Head of caudate nucleus (tissue), 42 donors: ENCODE measurements around the gene MFN2.
"Not testable (repeated sequence)": the region's sequence is repeated elsewhere in the genome, so short reads cannot be mapped to it uniquely, and the experiment has no call there.

Experiments
- DNase-seq, 42 donors: peaks; one replicate each; pipeline versions ENCODE4 v3.0.0 to v3.0.0-alpha.2; 2020 to 2021; ENCODE audit warnings: mixed read lengths in 7 of 42
- intact Hi-C: fragments of 100-400 bp; cut with DNase I; formaldehyde crosslinking; loops from one replicate; pipeline ENCODE4 v1.15.0; 2022

Gene MFN2

GRCh38 chr1:11979851-11980675, at the start of gene MFN2:
Gene MFN2, plus strand, starts transcription at chr1:11980444. Its CDS starts 8,725 bp downstream, at chr1:11989169.
- intact Hi-C loops = loop anchor here (2.0 kb wide), 1 partner anchor 71 kb away; no protein-coding TSS in a partner anchor
- peak; percentile 87 to 97 (median 94) for DNase-seq

GRCh38 chr1:11930571-11931445, 49.4 kb upstream of the MFN2 start:
- intact Hi-C loops = no loop called here

GRCh38 chr1:11931845-11932244, 48.4 kb upstream of the MFN2 start:
- no peak for DNase-seq
- intact Hi-C loops = no loop called here

More at GRCh38 chr1:11930571-11931445, 49.4 kb upstream of the MFN2 start:
- no peak for DNase-seq

GRCh38 chr1:11934302-11935056, 45.8 kb upstream of the MFN2 start, which contains the start of gene PLOD1:
Gene PLOD1, plus strand, starts transcription at chr1:11934717. Its CDS starts 63 bp downstream, at chr1:11934780.
- DNase-seq = peak; percentile 72 to 92 (median 86)
- intact Hi-C loops = no loop called here

GRCh38 chr1:11935057-11935412, 45.2 kb upstream of the MFN2 start:
- intact Hi-C loops = no loop called here
- DNase-seq = no peak

GRCh38 chr1:11935733-11936132, 44.5 kb upstream of the MFN2 start:
- intact Hi-C loops = not testable (repeated sequence)

GRCh38 chr1:11938722-11939526, 41.3 kb upstream of the MFN2 start:
- DNase-seq = peak in 1 of 42 donors; percentile 35

More at GRCh38 chr1:11935733-11936132, 44.5 kb upstream of the MFN2 start:
- not testable (repeated sequence) for DNase-seq

GRCh38 chr1:11939794-11940193, 40.5 kb upstream of the MFN2 start:
- intact Hi-C loops = not testable (repeated sequence)

More at GRCh38 chr1:11938722-11939526, 41.3 kb upstream of the MFN2 start:
- intact Hi-C loops = no loop called here

GRCh38 chr1:11940260-11940921, 39.9 kb upstream of the MFN2 start:
- intact Hi-C loops = no loop called here
- DNase-seq = peak; percentile 30 to 88 (median 72)

More at GRCh38 chr1:11939794-11940193, 40.5 kb upstream of the MFN2 start:
- DNase-seq = not testable (repeated sequence)

- no peak for DNase-seq
- intact Hi-C loops = no loop called here
Measured at GRCh38 chr1:11942280-11942679, 38.0 kb upstream of the MFN2 start.

- intact Hi-C loops = no loop called here
- DNase-seq = no peak
Measured at GRCh38 chr1:11943619-11944018, 36.6 kb upstream of the MFN2 start.

- intact Hi-C loops = no loop called here
- DNase-seq = peak in 2 of 42 donors; percentile 13 to 31
Measured at GRCh38 chr1:11944358-11944931, 35.8 kb upstream of the MFN2 start.

- intact Hi-C loops = no loop called here
- no peak for DNase-seq
Measured at GRCh38 chr1:11946647-11947046, 33.6 kb upstream of the MFN2 start.

GRCh38 chr1:11948822-11949458, 31.3 kb upstream of the MFN2 start:
- no peak for DNase-seq
- intact Hi-C loops = no loop called here

GRCh38 chr1:11951901-11952300, 28.3 kb upstream of the MFN2 start:
- intact Hi-C loops = no loop called here
- peak in 13 of 42 donors; percentile 14 to 69 (median 41) for DNase-seq

GRCh38 chr1:11952455-11953109, 27.7 kb upstream of the MFN2 start:
- intact Hi-C loops = no loop called here
- DNase-seq = peak in 36 of 42 donors; percentile 28 to 86 (median 62)
